Endothelial cell of umbilical vein (primary cell): ENCODE measurements around the gene DCHS1. TPM values are rescaled to one million over a fixed set of nuclear protein-coding genes. Genes with fewer than 3 reads are reported as not detected.

ENCODE experiments used
- Bru-seq: library from RNA; stranded (reverse); fragments of 400-500 nt; gene quantifications from one replicate; lab custom pipeline; 2021; lab: Mats Ljungman, UMichigan
- BruChase-seq, 2 experiments: library from RNA; stranded (reverse); fragments of 400-500 nt; gene quantifications; one replicate each; lab custom pipeline; 2021; lab: Mats Ljungman, UMichigan
- BruUV-seq: library from RNA; stranded (reverse); fragments of 400-500 nt; replicated peaks from 2 replicates; lab custom pipeline; 2021; lab: Mats Ljungman, UMichigan
- CTCF ChIA-PET: fragments of 300-600, 350-600 bp; sonication (Branson Sonifier 250); formaldehyde crosslinking; loops from one replicate; lab custom pipeline; 2021; ENCODE audit warnings: antibody characterized with exemption, inconsistent platforms; lab: Charles Lee
- POLR2A ChIA-PET: fragments of 300-600, 350-600 bp; sonication (Branson Sonifier 250); formaldehyde crosslinking; loops from one replicate; lab custom pipeline; 2021; ENCODE audit warnings: antibody characterized with exemption, inconsistent platforms; lab: Charles Lee
- DNase-seq: peaks from one replicate; pipeline ENCODE4 v3.0.0-alpha.2; 2011; ENCODE audit warnings: low read depth, low spot score
- FAIRE-seq: peaks from 2 replicates; lab custom pipeline; 2011; peaks lifted over from hg19 to GRCh38; lab: Jason Lieb, UNC
- H2AFZ ChIP-seq: 2 replicates; pipeline ENCODE4 v1.6.0; 2012; ENCODE audit warnings: low read depth, low read length, control low read depth, inconsistent platforms
- H3K27ac ChIP-seq: 2 replicates; pipeline ENCODE4 v1.5.1; 2011; ENCODE audit warnings: low read depth, mild to moderate bottlenecking, control low read depth, low read length, moderate library complexity; ENCODE audit not compliant: insufficient read depth
- H3K27me3 ChIP-seq, 2 experiments: 2 replicates each; pipeline versions ENCODE4 v1.6.0 to v1.6.1; 2011; ENCODE audit warnings: low read length in 2 of 2, mixed read lengths in 1 of 2; ENCODE audit not compliant: control insufficient read depth in 2 of 2, insufficient read depth in 2 of 2
- H3K36me3 ChIP-seq, 2 experiments: 2 replicates in 1 of 2; 3 replicates in 1 of 2; pipeline ENCODE4 v1.5.1; 2011; ENCODE audit warnings: low read length in 2 of 2, mild to moderate bottlenecking in 1 of 2, moderate library complexity in 1 of 2; ENCODE audit not compliant: control insufficient read depth in 2 of 2, insufficient read depth in 2 of 2; ENCODE audit errors: extremely low read depth in 1 of 2
- H3K4me1 ChIP-seq: 3 replicates; pipeline ENCODE4 v1.5.1; 2011; ENCODE audit warnings: mild to moderate bottlenecking, low read length; ENCODE audit not compliant: control insufficient read depth, insufficient read depth; ENCODE audit errors: extremely low read depth
- H3K4me2 ChIP-seq: 2 replicates; pipeline ENCODE4 v1.6.1; 2011; ENCODE audit warnings: low read length, control low read depth, mixed read lengths; ENCODE audit not compliant: insufficient read depth
- H3K4me3 ChIP-seq, 3 experiments: fragments of 200-600 bp in 1 of 3; sonication (generic), shearing (Covaris generic) in 1 of 3; replicated peaks in 1 of 3; 2 replicates each; pipeline ENCODE4 v1.5.1; 2011 to 2016; ENCODE audit warnings: control low read depth in 3 of 3, low read length in 3 of 3, mild to moderate bottlenecking in 2 of 3, inconsistent platforms in 1 of 3, low read depth in 1 of 3, moderate library complexity in 1 of 3; ENCODE audit not compliant: insufficient read depth in 1 of 3
- H3K79me2 ChIP-seq: 2 replicates; pipeline ENCODE4 v1.6.0; 2012; ENCODE audit warnings: low read length, inconsistent platforms; ENCODE audit not compliant: control insufficient read depth, insufficient read depth
- H3K9ac ChIP-seq: replicated peaks from 2 replicates; pipeline ENCODE3; 2011; ENCODE audit warnings: low read length, control low read depth; ENCODE audit not compliant: insufficient read depth; ENCODE audit errors: extremely low read depth
- H3K9me1 ChIP-seq: replicated peaks from 3 replicates; pipeline ENCODE4 v1.6.0; 2011; ENCODE audit warnings: mild to moderate bottlenecking, low read length; ENCODE audit not compliant: control insufficient read depth, insufficient read depth; ENCODE audit errors: extremely low read depth
- H3K9me3 ChIP-seq: replicated peaks from 2 replicates; pipeline ENCODE4 v1.5.1; 2012; ENCODE audit warnings: low read length, inconsistent platforms; ENCODE audit not compliant: control insufficient read depth, insufficient read depth
- H4K20me1 ChIP-seq: replicated peaks from 2 replicates; pipeline ENCODE3; 2011; ENCODE audit warnings: mild to moderate bottlenecking, low read length; ENCODE audit not compliant: control insufficient read depth, insufficient read depth; ENCODE audit errors: extremely low read depth
- EZH2 ChIP-seq: IDR thresholded peaks from 2 replicates; pipeline ENCODE4 v1.6.1; 2012; ENCODE audit warnings: borderline replicate concordance, low read depth, mild to moderate bottlenecking, moderate library complexity, low read length, inconsistent platforms; ENCODE audit not compliant: severe bottlenecking
- FOS ChIP-seq: IDR thresholded peaks from 2 replicates; pipeline ENCODE4 v1.6.1; 2011; ENCODE audit warnings: mild to moderate bottlenecking, low read length, moderate library complexity, borderline replicate concordance; ENCODE audit not compliant: insufficient read depth
- GATA2 ChIP-seq: IDR thresholded peaks from 2 replicates; pipeline ENCODE4 v1.7.0; 2011; ENCODE audit warnings: low read depth, mild to moderate bottlenecking, moderate library complexity, mixed read lengths, low read length; ENCODE audit not compliant: insufficient read length, insufficient read depth
- MAX ChIP-seq: IDR thresholded peaks from 2 replicates; pipeline ENCODE4 v1.6.1; 2011; ENCODE audit not compliant: insufficient read depth, insufficient read length
- MYC ChIP-seq: IDR thresholded peaks from one replicate; pipeline ENCODE4 v1.6.1; 2011; ENCODE audit warnings: mild to moderate bottlenecking, low read depth, low read length
- POLR2A ChIP-seq: IDR thresholded peaks from 2 replicates; pipeline ENCODE4 v1.6.1; 2012; ENCODE audit warnings: low read depth, mild to moderate bottlenecking, control low read depth, low read length
- POLR2AphosphoS5 ChIP-seq: IDR thresholded peaks from 2 replicates; pipeline ENCODE4 v1.6.1; 2012; ENCODE audit warnings: low read depth, mild to moderate bottlenecking, control low read depth, low read length, moderate library complexity; ENCODE audit not compliant: insufficient read depth
- dilution Hi-C: fragments of 300-500 bp; cut with MboI; formaldehyde crosslinking; loops from one replicate; pipeline ENCODE4 v1.15.0; 2019; ENCODE audit warnings: low sequenced_read_pairs; ENCODE audit not compliant: extremely low pct_ligation_motif_present
- intact Hi-C: fragments of 100-400 bp; cut with micrococcal nuclease; formaldehyde crosslinking; loops from one replicate; pipeline ENCODE4 v1.10.0; 2022
- long read RNA-seq: library from polyadenylated mRNA; stranded (forward); transcript quantifications from one replicate; pipeline ENCODE4 v2.0.0, GENCODE V29; 2021
- polyA minus RNA-seq, 3 experiments: library from RNA; depleted of rRNA, polyadenylated mRNA; stranded (reverse); fragments of >200 nt; gene quantifications; 1 replicate in 1 of 3; 2 replicates in 2 of 3; pipeline ENCODE4 v1.2.3, GENCODE V29; 2011
- polyA plus RNA-seq, 4 experiments: library from polyadenylated mRNA; depleted of rRNA in 3 of 4; stranded (reverse) in 3 of 4; unstranded in 1 of 4; fragments of >200 nt; gene quantifications; 2 replicates each; pipeline versions ENCODE4 v1.2.1 to v1.2.3, GENCODE V29; 2011 to 2012; ENCODE audit warnings: missing spikeins in 1 of 4
- total RNA-seq: library from RNA; stranded (reverse); gene quantifications from 2 replicates; pipeline ENCODE4 v1.2.3, GENCODE V29; 2021

Gene DCHS1
- total RNA-seq (73.0 and 73.1 TPM in 2 replicates), polyA plus RNA-seq (56.2 and 64.2 TPM in 2 replicates), polyA minus RNA-seq (125 and 133 TPM in 2 replicates), Bru-seq, nascent RNA (percentile 64 among the genes with signal in this experiment), BruChase-seq, experiment 1, labeled RNA remaining after a 6-hour chase (percentile 95 among the genes with signal in this experiment), BruChase-seq, experiment 2, labeled RNA remaining after a 2-hour chase (percentile 80 among the genes with signal in this experiment)
- 31.1 and 35.9 TPM in 2 replicates for polyA plus RNA-seq (2011; cell fraction: cytosol; rRNA removed)
- 89.5 and 105 TPM in 2 replicates for polyA plus RNA-seq (2011; cell fraction: nucleus; rRNA removed)
- polyA plus RNA-seq (2012) = 52.6 and 58.4 TPM in 2 replicates
- polyA minus RNA-seq (2011; cell fraction: cytosol; rRNA and poly(A)+ RNA removed) = not detected
- 59.4 and 70.9 TPM in 2 replicates for polyA minus RNA-seq (2011; cell fraction: nucleus; rRNA and poly(A)+ RNA removed)
- long read RNA-seq, full-length matches to known transcripts = 1 of 150 reads
- long read RNA-seq, partial matches to known transcripts = 145 of 150 reads
- long read RNA-seq, other reads (novel, unspliced or antisense) = 4 of 150 reads

- no peak for FAIRE-seq
- BruUV-seq = TSS peak; percentile 76
- no peaks in the 10 kb centered on the region for H3K9me3 ChIP-seq
- dilution Hi-C loops = no loop called here
- H4K20me1 ChIP-seq = no peaks in the 10 kb centered on the region
- intact Hi-C loops = loop anchor here (1.0 to 2.0 kb wide), 2 partner anchors 10 to 19 kb away; no protein-coding TSS in a partner anchor
- no peak for TF ChIP-seq MYC
- peak; percentile 40 for TF ChIP-seq POLR2A
- peak; percentile 16 for TF ChIP-seq POLR2AphosphoS5
- no peak for TF ChIP-seq MAX
- TF ChIP-seq EZH2 = no peak
- no peak for TF ChIP-seq GATA2
- no peak for TF ChIP-seq FOS
- ChIA-PET CTCF (interaction anchor here (0.7 to 1.9 kb wide), 6 partner anchors 11 to 125 kb away, joined by 3 to 11 read pairs (median 4); partner anchors contain the start of gene MRPL17), POLR2A (no interaction called here)
- peak within 1 kb of the TSS; percentile 70 for H3K9ac ChIP-seq
- H3K4me3 ChIP-seq = peak within 1 kb of the TSS; percentile 35 to 59 (median 44)
- H3K27me3 ChIP-seq = no peaks in the 10 kb centered on the region
- H3K4me2 ChIP-seq = peak within 1 kb of the TSS; percentile 51
- DNase-seq = no peak
- H3K36me3 ChIP-seq = no peaks in the 10 kb centered on the region
- peaks cover 2% of the 10 kb centered on the region for H3K79me2 ChIP-seq
- H3K27ac ChIP-seq = peak within 1 kb of the TSS; percentile 36
- peak within 1 kb of the TSS; percentile 89 for H2AFZ ChIP-seq
- no peaks in the 10 kb centered on the region for H3K9me1 ChIP-seq
- peaks cover 15% of the 10 kb centered on the region for H3K4me1 ChIP-seq
Observed at GRCh38 chr11:6655790-6656583, at the start of gene DCHS1. TSS of gene DCHS1 (minus strand) at chr11:6655809. CDS start at chr11:6641613, 14,196 bp downstream.
